Liver (tissue), 9 donors: ENCODE data around the gene IL37. TPM values are rescaled to one million over a fixed set of nuclear protein-coding genes. Genes with fewer than 3 reads are reported as not detected.
A peak's percentile ranks its signal among the peaks of the same experiment; 100 is the strongest.

ENCODE experiments used
- DNase-seq: peaks from one replicate; pipeline ENCODE4 v3.0.0-alpha.2; 2017; ENCODE audit warnings: low spot score
- H3K27ac ChIP-seq, 2 donors: one replicate each; pipeline ENCODE4 v1.7.0; 2013; ENCODE audit warnings: inconsistent platforms in 2 of 2, low read length in 2 of 2, control low read depth in 1 of 2, low read depth in 1 of 2, mild to moderate bottlenecking in 1 of 2
- H3K27me3 ChIP-seq, 4 donors: one replicate each; pipeline versions ENCODE4 v1.6.1 to v1.7.0; 2013; ENCODE audit warnings: low read length in 3 of 4, inconsistent platforms in 1 of 4, mild to moderate bottlenecking in 1 of 4, moderate library complexity in 1 of 4; ENCODE audit not compliant: control insufficient read depth in 4 of 4, insufficient read depth in 4 of 4
- H3K36me3 ChIP-seq, 4 donors: one replicate each; pipeline versions ENCODE4 v1.6.1 to v1.7.0; 2013; ENCODE audit warnings: low read length in 3 of 4, mild to moderate bottlenecking in 3 of 4, low read depth in 1 of 4, moderate library complexity in 1 of 4; ENCODE audit not compliant: control insufficient read depth in 4 of 4, insufficient read depth in 3 of 4
- H3K4me1 ChIP-seq, 4 donors: one replicate each; pipeline versions ENCODE4 v1.6.1 to v1.7.0; 2013; ENCODE audit warnings: low read length in 3 of 4, mild to moderate bottlenecking in 3 of 4, moderate library complexity in 1 of 4; ENCODE audit not compliant: control insufficient read depth in 4 of 4, insufficient read depth in 4 of 4
- H3K4me3 ChIP-seq, 3 donors: one replicate each; pipeline versions ENCODE4 v1.6.1 to v1.7.0; 2013; ENCODE audit warnings: low read length in 3 of 3, control low read depth in 1 of 3, low read depth in 1 of 3, mild to moderate bottlenecking in 1 of 3
- H3K9ac ChIP-seq, 2 donors: one replicate each; pipeline ENCODE4 v1.7.0; 2013; ENCODE audit warnings: low read length in 2 of 2, mild to moderate bottlenecking in 2 of 2, moderate library complexity in 2 of 2, control low read depth in 1 of 2, low read depth in 1 of 2
- H3K9me3 ChIP-seq, 4 donors: one replicate each; pipeline versions ENCODE4 v1.6.1 to v1.7.0; 2013; ENCODE audit warnings: low read length in 3 of 4; ENCODE audit not compliant: control insufficient read depth in 4 of 4
- EGR1 ChIP-seq, 2 donors: IDR thresholded peaks; 2 replicates each; pipeline ENCODE4 v1.6.1; 2016 to 2018; ENCODE audit warnings: antibody characterized with exemption in 2 of 2, low read depth in 2 of 2
- FOXA1 ChIP-seq: IDR thresholded peaks from 2 replicates; pipeline ENCODE4 v1.6.1; 2016; ENCODE audit warnings: antibody characterized with exemption
- FOXA2 ChIP-seq: IDR thresholded peaks from 2 replicates; pipeline ENCODE4 v1.6.1; 2016; ENCODE audit warnings: antibody characterized with exemption
- GABPA ChIP-seq, 2 donors: IDR thresholded peaks in 1 of 2; conservative IDR thresholded peaks in 1 of 2; 2 replicates each; pipeline ENCODE4 v1.6.1; 2016; ENCODE audit warnings: antibody characterized with exemption in 2 of 2, mild to moderate bottlenecking in 1 of 2, moderate library complexity in 1 of 2
- HNF4A ChIP-seq, 2 donors: conservative IDR thresholded peaks; 2 replicates each; pipeline ENCODE4 v1.6.1; 2016; ENCODE audit warnings: antibody characterized with exemption in 2 of 2, mild to moderate bottlenecking in 2 of 2
- JUND ChIP-seq, 2 donors: IDR thresholded peaks; 2 replicates each; pipeline ENCODE4 v1.6.1; 2016; ENCODE audit warnings: antibody characterized with exemption in 2 of 2
- SP1 ChIP-seq: IDR thresholded peaks from 2 replicates; pipeline ENCODE4 v1.6.1; 2018; ENCODE audit warnings: antibody characterized with exemption, mild to moderate bottlenecking
- WGBS: extraction: QIAGEN DNeasy Blood & Tissue Kit; methylation state at CpG from one replicate; pipeline ENCODE4 v1.1.7; 2013; 5-methylcytosine and 5-hydroxymethylcytosine counted together
- polyA plus RNA-seq, 2 donors: library from polyadenylated mRNA; stranded (reverse) in 1 of 2; unstranded in 1 of 2; fragments of 200-250 nt in 1 of 2; fragments of >200 nt in 1 of 2; fragmentation: Nextera tagmentation in 1 of 2; extraction: Ambion mirVana in 1 of 2; gene quantifications; one replicate each; pipeline versions ENCODE4 v1.2.1 to v1.2.3, GENCODE V29; 2013 to 2015
- total RNA-seq, 2 donors: library from RNA; depleted of rRNA; stranded (reverse); fragments of >200 nt; gene quantifications; one replicate each; pipeline ENCODE4 v1.2.3, GENCODE V29; 2014
- TF ChIP-seq, protein P1 (sequence below): IDR thresholded peaks from 2 replicates; pipeline ENCODE4 v1.6.1; 2016; ENCODE audit warnings: antibody characterized with exemption
- TF ChIP-seq, protein P2 (sequence below): fragments of 150-350 bp; IDR thresholded peaks from 2 replicates; pipeline ENCODE4 v1.5.1; 2017; ENCODE audit warnings: improper control_type of control experiment, low read depth, low read length; ENCODE audit not compliant: missing input control
- TF ChIP-seq, protein P3 (sequence below): IDR thresholded peaks from 2 replicates; pipeline ENCODE4 v1.6.1; 2016; ENCODE audit warnings: antibody characterized with exemption
- TF ChIP-seq, protein P4 (sequence below): IDR thresholded peaks from 2 replicates; pipeline ENCODE4 v1.6.1; 2016; ENCODE audit warnings: antibody characterized with exemption
- donor health status: healthy.
- donor health status: healthy.
- donor health status: healthy.
- donor health status: healthy.
- donor health status: healthy.

Gene IL37
- total and polyA plus RNA-seq, 4 donors: not detected

DNA sequence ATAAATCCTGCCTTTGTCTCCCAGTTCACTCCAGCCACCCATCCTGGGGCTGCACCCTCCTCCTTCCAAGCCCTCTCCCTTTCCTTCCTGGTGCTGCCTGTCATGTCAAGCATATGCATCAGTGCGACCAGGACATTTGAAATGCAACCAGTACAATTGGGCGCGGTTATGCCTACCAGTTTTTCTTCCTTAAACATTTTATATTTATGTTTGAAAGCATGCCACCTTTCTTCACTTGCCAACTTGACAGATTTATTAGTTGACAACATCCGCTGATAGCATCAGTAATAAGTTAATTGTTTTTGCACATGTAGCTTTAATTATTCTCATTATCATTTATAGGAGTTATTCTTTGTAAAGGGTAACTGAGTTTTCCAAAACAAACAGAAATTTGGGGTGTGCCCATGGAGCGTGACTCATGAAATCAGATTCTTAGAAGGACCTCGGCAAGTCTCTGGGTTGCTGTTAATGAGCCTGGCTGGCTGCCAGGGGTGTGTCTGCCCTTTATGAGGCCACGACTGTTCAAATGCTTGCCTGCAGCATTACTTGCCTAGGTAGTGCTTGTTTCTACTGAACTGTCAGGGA is 41.6 kb upstream of the IL37 start:
- no peak overlapping the region for H3K4me3 ChIP-seq
- H3K27ac ChIP-seq: no peak overlapping the region
- no peak for TF ChIP-seq FOXA1
- TF ChIP-seq GABPA (IDR thresholded peaks at IDR 0.05 in 1 of 2, conservative IDR thresholded peaks at IDR 0.05 in 1 of 2): no peak
- TF ChIP-seq SP1: no peak
- TF ChIP-seq, protein P1, sequence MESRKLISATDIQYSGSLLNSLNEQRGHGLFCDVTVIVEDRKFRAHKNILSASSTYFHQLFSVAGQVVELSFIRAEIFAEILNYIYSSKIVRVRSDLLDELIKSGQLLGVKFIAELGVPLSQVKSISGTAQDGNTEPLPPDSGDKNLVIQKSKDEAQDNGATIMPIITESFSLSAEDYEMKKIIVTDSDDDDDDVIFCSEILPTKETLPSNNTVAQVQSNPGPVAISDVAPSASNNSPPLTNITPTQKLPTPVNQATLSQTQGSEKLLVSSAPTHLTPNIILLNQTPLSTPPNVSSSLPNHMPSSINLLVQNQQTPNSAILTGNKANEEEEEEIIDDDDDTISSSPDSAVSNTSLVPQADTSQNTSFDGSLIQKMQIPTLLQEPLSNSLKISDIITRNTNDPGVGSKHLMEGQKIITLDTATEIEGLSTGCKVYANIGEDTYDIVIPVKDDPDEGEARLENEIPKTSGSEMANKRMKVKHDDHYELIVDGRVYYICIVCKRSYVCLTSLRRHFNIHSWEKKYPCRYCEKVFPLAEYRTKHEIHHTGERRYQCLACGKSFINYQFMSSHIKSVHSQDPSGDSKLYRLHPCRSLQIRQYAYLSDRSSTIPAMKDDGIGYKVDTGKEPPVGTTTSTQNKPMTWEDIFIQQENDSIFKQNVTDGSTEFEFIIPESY: no peak
- no peak for TF ChIP-seq HNF4A (conservative IDR thresholded peaks at IDR 0.05)
- TF ChIP-seq JUND (IDR thresholded peaks at IDR 0.05): no peak
- TF ChIP-seq EGR1 (IDR thresholded peaks at IDR 0.05; ENCODE audit: low read depth in 2 of 2): no peak
- TF ChIP-seq, protein P2, sequence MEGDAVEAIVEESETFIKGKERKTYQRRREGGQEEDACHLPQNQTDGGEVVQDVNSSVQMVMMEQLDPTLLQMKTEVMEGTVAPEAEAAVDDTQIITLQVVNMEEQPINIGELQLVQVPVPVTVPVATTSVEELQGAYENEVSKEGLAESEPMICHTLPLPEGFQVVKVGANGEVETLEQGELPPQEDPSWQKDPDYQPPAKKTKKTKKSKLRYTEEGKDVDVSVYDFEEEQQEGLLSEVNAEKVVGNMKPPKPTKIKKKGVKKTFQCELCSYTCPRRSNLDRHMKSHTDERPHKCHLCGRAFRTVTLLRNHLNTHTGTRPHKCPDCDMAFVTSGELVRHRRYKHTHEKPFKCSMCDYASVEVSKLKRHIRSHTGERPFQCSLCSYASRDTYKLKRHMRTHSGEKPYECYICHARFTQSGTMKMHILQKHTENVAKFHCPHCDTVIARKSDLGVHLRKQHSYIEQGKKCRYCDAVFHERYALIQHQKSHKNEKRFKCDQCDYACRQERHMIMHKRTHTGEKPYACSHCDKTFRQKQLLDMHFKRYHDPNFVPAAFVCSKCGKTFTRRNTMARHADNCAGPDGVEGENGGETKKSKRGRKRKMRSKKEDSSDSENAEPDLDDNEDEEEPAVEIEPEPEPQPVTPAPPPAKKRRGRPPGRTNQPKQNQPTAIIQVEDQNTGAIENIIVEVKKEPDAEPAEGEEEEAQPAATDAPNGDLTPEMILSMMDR: no peak
- TF ChIP-seq, protein P3, sequence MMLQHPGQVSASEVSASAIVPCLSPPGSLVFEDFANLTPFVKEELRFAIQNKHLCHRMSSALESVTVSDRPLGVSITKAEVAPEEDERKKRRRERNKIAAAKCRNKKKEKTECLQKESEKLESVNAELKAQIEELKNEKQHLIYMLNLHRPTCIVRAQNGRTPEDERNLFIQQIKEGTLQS: no peak
- TF ChIP-seq FOXA2: no peak
- TF ChIP-seq, protein P4, sequence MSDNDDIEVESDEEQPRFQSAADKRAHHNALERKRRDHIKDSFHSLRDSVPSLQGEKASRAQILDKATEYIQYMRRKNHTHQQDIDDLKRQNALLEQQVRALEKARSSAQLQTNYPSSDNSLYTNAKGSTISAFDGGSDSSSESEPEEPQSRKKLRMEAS: no peak
- H3K36me3 ChIP-seq: no peaks in the 10 kb centered on the region
- no peak overlapping the region for H3K9ac ChIP-seq
- H3K4me1 ChIP-seq: peaks cover 0 to 7% (median 0%) of the 10 kb centered on the region in 4 donors
- no peaks in the 10 kb centered on the region for H3K9me3 ChIP-seq
- 69% methylated on average over 7 of the region's 7 CpGs for WGBS
- peak; percentile 61 for DNase-seq
- no peaks in the 10 kb centered on the region for H3K27me3 ChIP-seq

DNA sequence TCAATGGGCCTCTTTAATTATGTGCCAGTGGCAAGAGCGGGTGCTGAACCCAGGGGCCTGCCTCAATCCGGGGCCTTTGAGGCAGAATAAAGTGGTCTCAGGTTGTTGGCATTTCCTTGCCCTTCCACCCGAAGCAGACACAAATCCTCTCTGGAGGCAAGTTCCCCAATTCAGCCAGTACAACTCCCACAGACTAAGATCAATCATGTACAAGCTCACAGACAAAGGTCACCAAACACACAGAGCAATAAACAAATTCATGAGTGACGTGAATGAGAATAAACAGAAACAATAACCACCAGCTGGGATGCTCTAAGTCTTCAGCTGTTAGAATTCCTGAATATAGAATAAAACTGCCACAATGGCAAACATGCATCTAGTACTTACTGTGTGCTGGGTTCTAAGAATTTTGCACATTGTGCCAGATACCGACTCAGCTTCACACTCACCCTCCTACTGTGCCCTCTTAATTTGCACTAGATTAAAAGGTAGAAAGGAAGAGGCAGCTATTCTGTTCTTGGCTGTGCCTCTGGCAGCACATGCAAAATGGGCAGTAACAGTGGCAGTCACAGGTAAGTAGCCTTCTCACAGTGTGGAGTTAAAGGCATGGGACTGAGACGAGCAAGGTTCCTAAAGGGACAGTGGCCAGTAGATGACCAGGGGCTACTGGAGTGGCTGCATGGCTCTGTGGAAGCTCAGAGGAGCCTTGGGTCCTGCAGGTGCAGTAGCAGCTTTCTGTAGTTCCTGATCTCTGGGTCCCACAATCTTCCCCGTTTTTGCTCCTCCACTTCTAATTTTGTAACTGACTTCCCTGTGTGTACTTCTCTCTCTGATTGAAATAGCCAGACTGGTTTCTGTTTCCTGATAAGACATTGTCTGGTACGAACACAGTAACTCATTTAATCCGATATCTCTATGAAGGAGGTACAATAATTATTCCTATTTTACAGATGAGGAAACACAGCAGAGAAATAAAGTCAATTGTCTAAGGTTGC is 39.8 kb upstream of the IL37 start:
- no peak for DNase-seq
- no peak for TF ChIP-seq JUND (IDR thresholded peaks at IDR 0.05)
- TF ChIP-seq SP1: peak; percentile 12
- Histone ChIP-seq H3K4me3 (no peak overlapping the region), H3K27me3 (no peaks in the 10 kb centered on the region), H3K36me3 (no peaks in the 10 kb centered on the region), H3K4me1 (peaks cover 0 to 7% (median 0%) of the 10 kb centered on the region in 4 donors), H3K27ac (no peak overlapping the region), H3K9ac (no peak overlapping the region), H3K9me3 (no peaks in the 10 kb centered on the region)
- WGBS: 52% methylated on average over 9 of the region's 9 CpGs
